ENCODE measurements around the gene TBC1D10B.

TBC1D10B gene

DNA sequence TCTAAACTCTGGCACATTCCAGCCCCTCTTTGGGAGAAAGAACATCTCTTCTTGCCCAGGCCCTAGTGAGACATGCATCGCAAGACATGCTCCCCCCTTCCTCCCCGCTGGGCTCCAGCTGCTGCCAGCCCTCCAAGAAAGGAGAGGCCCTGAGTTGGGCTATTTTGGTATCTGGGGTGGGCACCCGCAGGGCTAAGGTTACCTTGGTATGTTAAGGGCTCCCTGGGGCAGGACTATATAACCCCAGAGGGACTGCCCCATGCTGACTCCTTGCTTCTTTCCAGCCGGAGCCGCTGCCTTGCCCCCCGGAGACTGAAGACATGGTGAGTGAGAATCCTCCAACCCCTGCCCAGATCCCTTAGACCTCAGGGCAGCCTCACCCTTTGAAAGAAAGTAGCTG lies 4.2 kb upstream of the TBC1D10B start, which contains the start of gene MYL11:
Gene MYL11 (plus strand): TSS at position 265 of the 400 bp plus-strand sequence. CDS start 56 bp downstream, at position 321.
- H3K4me1 ChIP-seq (ENCODE audit: control insufficient read depth, insufficient read depth, low read length) = peaks cover 7% of the 10 kb centered on the region
- TF ChIP-seq ZNF514 (tag by site-specific recombination; IDR thresholded peaks at IDR 0.05) = no peak
- peak; percentile 63 for TF ChIP-seq GLIS1 (tag by site-specific recombination; IDR thresholded peaks at IDR 0.05)
- TF ChIP-seq ZBTB49 (tag by site-specific recombination; IDR thresholded peaks at IDR 0.05; ENCODE audit: low read depth) = no peak
- no peak for TF ChIP-seq ZNF157 (tag by site-specific recombination; IDR thresholded peaks at IDR 0.05)
- TF ChIP-seq ZNF776 (tag by site-specific recombination; IDR thresholded peaks at IDR 0.05; ENCODE audit: borderline replicate concordance) = no peak
- peak; percentile 33; the same call in 1 of the 2 replicates for TF ChIP-seq ZBTB8A (tag by site-specific recombination; IDR thresholded peaks at IDR 0.05)
- no peak for TF ChIP-seq ZNF837 (tag by site-specific recombination; IDR thresholded peaks at IDR 0.05)
- no peak for TF ChIP-seq ZSCAN18 (tag by site-specific recombination; IDR thresholded peaks at IDR 0.05)
- TF ChIP-seq GLI2 (tag by site-specific recombination; IDR thresholded peaks at IDR 0.05; ENCODE audit: borderline replicate concordance, low read depth) = no peak
- TF ChIP-seq, protein P1, sequence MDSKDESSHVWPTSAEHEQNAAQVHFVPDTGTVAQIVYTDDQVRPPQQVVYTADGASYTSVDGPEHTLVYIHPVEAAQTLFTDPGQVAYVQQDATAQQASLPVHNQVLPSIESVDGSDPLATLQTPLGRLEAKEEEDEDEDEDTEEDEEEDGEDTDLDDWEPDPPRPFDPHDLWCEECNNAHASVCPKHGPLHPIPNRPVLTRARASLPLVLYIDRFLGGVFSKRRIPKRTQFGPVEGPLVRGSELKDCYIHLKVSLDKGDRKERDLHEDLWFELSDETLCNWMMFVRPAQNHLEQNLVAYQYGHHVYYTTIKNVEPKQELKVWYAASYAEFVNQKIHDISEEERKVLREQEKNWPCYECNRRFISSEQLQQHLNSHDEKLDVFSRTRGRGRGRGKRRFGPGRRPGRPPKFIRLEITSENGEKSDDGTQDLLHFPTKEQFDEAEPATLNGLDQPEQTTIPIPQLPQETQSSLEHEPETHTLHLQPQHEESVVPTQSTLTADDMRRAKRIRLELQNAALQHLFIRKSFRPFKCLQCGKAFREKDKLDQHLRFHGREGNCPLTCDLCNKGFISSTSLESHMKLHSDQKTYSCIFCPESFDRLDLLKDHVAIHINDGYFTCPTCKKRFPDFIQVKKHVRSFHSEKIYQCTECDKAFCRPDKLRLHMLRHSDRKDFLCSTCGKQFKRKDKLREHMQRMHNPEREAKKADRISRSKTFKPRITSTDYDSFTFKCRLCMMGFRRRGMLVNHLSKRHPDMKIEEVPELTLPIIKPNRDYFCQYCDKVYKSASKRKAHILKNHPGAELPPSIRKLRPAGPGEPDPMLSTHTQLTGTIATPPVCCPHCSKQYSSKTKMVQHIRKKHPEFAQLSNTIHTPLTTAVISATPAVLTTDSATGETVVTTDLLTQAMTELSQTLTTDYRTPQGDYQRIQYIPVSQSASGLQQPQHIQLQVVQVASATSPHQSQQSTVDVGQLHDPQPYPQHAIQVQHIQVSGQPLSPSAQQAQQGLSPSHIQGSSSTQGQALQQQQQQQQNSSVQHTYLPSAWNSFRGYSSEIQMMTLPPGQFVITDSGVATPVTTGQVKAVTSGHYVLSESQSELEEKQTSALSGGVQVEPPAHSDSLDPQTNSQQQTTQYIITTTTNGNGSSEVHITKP (tag by site-specific recombination; IDR thresholded peaks at IDR 0.05) = 0 out of 2 replicates have a peak, but pooled peaks have one; percentile 16
- TF ChIP-seq ZBTB11 (tag by site-specific recombination; conservative IDR thresholded peaks at IDR 0.05; ENCODE audit: low read depth) = no peak
- no peak for TF ChIP-seq SCRT1 (tag by site-specific recombination; IDR thresholded peaks at IDR 0.05; ENCODE audit: borderline replicate concordance)
- TF ChIP-seq ZIC2 (tag by site-specific recombination; IDR thresholded peaks at IDR 0.05) = peak; percentile 94
- no peak for TF ChIP-seq ZNF138 (tag by site-specific recombination; IDR thresholded peaks at IDR 0.05; ENCODE audit: borderline replicate concordance)
- TF ChIP-seq ZNF274 (IDR thresholded peaks at IDR 0.05; ENCODE audit: low read length) = no peak
- no peak for TF ChIP-seq ZNF274 (tag by site-specific recombination; IDR thresholded peaks at IDR 0.05; ENCODE audit: borderline replicate concordance)
- TF ChIP-seq ZBTB20 (tag by site-specific recombination; IDR thresholded peaks at IDR 0.05) = no peak
- TF ChIP-seq OVOL3 (tag by site-specific recombination; IDR thresholded peaks at IDR 0.05) = no peak
- TF ChIP-seq ZNF202 (tag by site-specific recombination; IDR thresholded peaks at IDR 0.05; ENCODE audit: borderline replicate concordance) = no peak
- TF ChIP-seq ZNF600 (tag by site-specific recombination; IDR thresholded peaks at IDR 0.05) = no peak
- TF ChIP-seq REPIN1 (tag by site-specific recombination; IDR thresholded peaks at IDR 0.05; ENCODE audit: low read depth) = no peak
- TF ChIP-seq ZNF114 (tag by site-specific recombination; IDR thresholded peaks at IDR 0.05) = no peak
- TF ChIP-seq ZNF335 (tag by site-specific recombination; conservative IDR thresholded peaks at IDR 0.05) = no peak
- ChIA-PET CTCF (interaction anchor here (2.1 kb wide), 1 partner anchor 35 kb away, joined by 10 read pairs; no protein-coding TSS in a partner anchor), POLR2A (interaction anchor here (0.7 kb wide), 1 partner anchor 10 kb away, joined by 4 read pairs; no protein-coding TSS in a partner anchor)
- no peaks in the 10 kb centered on the region for H3K9me3 ChIP-seq (ENCODE audit: control insufficient read depth, insufficient read depth, low read depth, low read length)
- H3K27ac ChIP-seq (ENCODE audit: extremely low read depth, low read depth, low read length) = no peak within 1 kb of the TSS
- H3K36me3 ChIP-seq (ENCODE audit: control insufficient read depth in 2 of 2, insufficient read depth in 1 of 2, low read length in 2 of 2) = no peaks in the 10 kb centered on the region
- H3K4me3 ChIP-seq (ENCODE audit: low read depth, low read length) = no peak within 1 kb of the TSS
